Upper lobe of left lung (tissue), 6 donors: ENCODE data around the gene RXRB. TPM values are rescaled to one million over a fixed set of nuclear protein-coding genes. Genes with fewer than 3 reads are reported as not detected.

Experiments
- ATAC-seq, 2 donors: fragments of 200-7000 bp; cut with Tn5 transposase; one replicate each; pipeline ENCODE4 v1.9.1; 2022; ENCODE audit warnings: mild to moderate bottlenecking in 2 of 2, moderate library complexity in 2 of 2; ENCODE audit not compliant: low FRiP score in 2 of 2
- DNase-seq, 2 donors: peaks; one replicate each; pipeline ENCODE4 v3.0.0-alpha.2; 2019 to 2020
- H3K27ac ChIP-seq, 4 donors: fragments of 200-600 bp; sonication (generic); one replicate each; pipeline ENCODE4 v1.5.1; 2016 to 2019
- H3K27me3 ChIP-seq, 4 donors: fragments of 200-600 bp; sonication (generic); one replicate each; pipeline ENCODE4 v1.5.1; 2017 to 2019
- H3K36me3 ChIP-seq, 4 donors: fragments of 200-600 bp; sonication (generic); one replicate each; pipeline ENCODE4 v1.5.1; 2016 to 2019
- H3K4me1 ChIP-seq, 4 donors: fragments of 200-600 bp; sonication (generic); one replicate each; pipeline ENCODE4 v1.5.1; 2018 to 2019
- H3K4me3 ChIP-seq, 4 donors: fragments of 200-600 bp; sonication (generic); one replicate each; pipeline ENCODE4 v1.5.1; 2017 to 2019; ENCODE audit warnings: mild to moderate bottlenecking in 2 of 4, moderate library complexity in 1 of 4
- H3K9me3 ChIP-seq, 4 donors: fragments of 200-600 bp; sonication (generic); one replicate each; pipeline ENCODE4 v1.5.1; 2018 to 2019
- EP300 ChIP-seq, 4 donors: sonication (generic); formaldehyde crosslinking; IDR thresholded peaks; one replicate each; pipeline ENCODE4 v1.5.1; 2017; ENCODE audit warnings: antibody characterized with exemption in 4 of 4, control low read depth in 2 of 4
- POLR2A ChIP-seq, 4 donors: fragments of 450-650 bp; IDR thresholded peaks; one replicate each; pipeline ENCODE4 v1.5.1; 2016 to 2017; ENCODE audit warnings: antibody characterized with exemption in 4 of 4, mild to moderate bottlenecking in 2 of 4
- POLR2AphosphoS5 ChIP-seq, 2 donors: sonication (generic); formaldehyde crosslinking; IDR thresholded peaks; one replicate each; pipeline ENCODE4 v1.5.1; 2017; ENCODE audit warnings: antibody characterized with exemption in 2 of 2
- WGBS, 2 donors: methylation state at CpG; one replicate each; pipeline ENCODE4 v1.1.5; 2017 to 2018; 5-methylcytosine and 5-hydroxymethylcytosine counted together
- total RNA-seq, 6 donors: library from RNA; depleted of rRNA in 4 of 6; stranded (reverse); fragments of >200 nt in 4 of 6; gene quantifications; one replicate each; pipeline versions ENCODE4 v1.1.0 to v1.2.1, GENCODE V29; 2016 to 2021
- TF ChIP-seq, protein P1 (sequence below), 6 experiments: fragments of 450-650 bp in 4 of 6; fragments of 200-600 bp in 2 of 6; sonication (generic) in 2 of 6; IDR thresholded peaks; one replicate each; pipeline ENCODE4 v1.5.1; 2016 to 2019; ENCODE audit warnings: antibody characterized with exemption in 6 of 6
- donor health status: DM: no; HTN: no; CAD: no; lungs with moderate emphysema.
- donor health status: DM: no; HTN: yes; CAD: no; lungs with severe emphysema.

RXRB gene
- total RNA-seq, 6 donors from 2014 or later, result 19.3 to 67.1 (median 48.4) TPM

DNA sequence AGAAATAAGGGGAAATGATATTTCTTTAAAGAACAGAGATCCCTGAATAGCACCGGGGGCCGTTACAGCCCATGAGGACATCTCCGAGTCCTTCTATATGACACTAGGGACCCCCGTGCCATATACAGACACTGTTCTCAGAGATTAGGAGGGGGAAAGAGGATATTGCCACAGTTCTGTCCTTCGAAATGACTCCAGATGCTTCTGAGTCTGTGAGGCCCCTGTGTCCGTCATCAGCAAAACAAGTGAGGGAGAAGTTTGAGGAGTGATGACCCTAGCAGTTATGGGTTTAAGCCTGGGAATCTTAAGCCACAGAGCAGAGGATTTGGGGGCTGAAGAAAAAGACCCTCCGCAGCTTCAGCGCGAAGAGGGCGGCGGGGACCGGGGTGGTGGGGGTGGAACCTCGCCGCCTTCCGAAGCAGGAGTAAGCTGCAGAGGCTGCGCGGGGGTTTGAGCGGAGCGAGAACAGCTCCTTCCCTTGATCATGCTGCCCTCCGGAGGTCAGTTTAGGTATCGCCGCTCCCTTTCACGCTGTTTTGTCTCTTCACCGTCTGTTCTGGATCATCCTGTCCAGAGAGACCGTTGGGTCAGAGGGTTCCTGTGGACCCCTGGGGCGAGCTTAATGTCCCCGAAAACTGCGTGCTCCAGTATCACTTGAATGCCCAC lies 47.6 kb upstream of the RXRB start:
- peak overlapping the region; percentile 88 to 97 (median 93) for H3K27ac ChIP-seq
- H3K4me3 ChIP-seq, result peak overlapping the region; percentile 11 to 57 (median 46)
- peaks cover 0 to 3% (median 0%) of the 10 kb centered on the region in 4 donors for H3K36me3 ChIP-seq
- H3K9me3 ChIP-seq, result no peaks in the 10 kb centered on the region
- ATAC-seq (peak; percentile 93 to 94), DNase-seq (peak; percentile 86 to 89)
- 7 to 8% methylated on average over 21 to 28 of the region's 28 CpGs for WGBS, 2 donors
- no peaks in the 10 kb centered on the region for H3K27me3 ChIP-seq
- peaks cover 23 to 30% (median 25%) of the 10 kb centered on the region in 4 donors for H3K4me1 ChIP-seq
- TF ChIP-seq EP300 (IDR thresholded peaks at IDR 0.05) (no peak), POLR2A (IDR thresholded peaks at IDR 0.05) (no peak), POLR2AphosphoS5 (IDR thresholded peaks at IDR 0.05) (peak in 1 of 2 donors; percentile 19)
- TF ChIP-seq, protein P1, sequence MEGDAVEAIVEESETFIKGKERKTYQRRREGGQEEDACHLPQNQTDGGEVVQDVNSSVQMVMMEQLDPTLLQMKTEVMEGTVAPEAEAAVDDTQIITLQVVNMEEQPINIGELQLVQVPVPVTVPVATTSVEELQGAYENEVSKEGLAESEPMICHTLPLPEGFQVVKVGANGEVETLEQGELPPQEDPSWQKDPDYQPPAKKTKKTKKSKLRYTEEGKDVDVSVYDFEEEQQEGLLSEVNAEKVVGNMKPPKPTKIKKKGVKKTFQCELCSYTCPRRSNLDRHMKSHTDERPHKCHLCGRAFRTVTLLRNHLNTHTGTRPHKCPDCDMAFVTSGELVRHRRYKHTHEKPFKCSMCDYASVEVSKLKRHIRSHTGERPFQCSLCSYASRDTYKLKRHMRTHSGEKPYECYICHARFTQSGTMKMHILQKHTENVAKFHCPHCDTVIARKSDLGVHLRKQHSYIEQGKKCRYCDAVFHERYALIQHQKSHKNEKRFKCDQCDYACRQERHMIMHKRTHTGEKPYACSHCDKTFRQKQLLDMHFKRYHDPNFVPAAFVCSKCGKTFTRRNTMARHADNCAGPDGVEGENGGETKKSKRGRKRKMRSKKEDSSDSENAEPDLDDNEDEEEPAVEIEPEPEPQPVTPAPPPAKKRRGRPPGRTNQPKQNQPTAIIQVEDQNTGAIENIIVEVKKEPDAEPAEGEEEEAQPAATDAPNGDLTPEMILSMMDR (IDR thresholded peaks at IDR 0.05), result peak; percentile 93 to 97 (median 96)

GRCh38 chr6:33243476-33243875 lies 43.0 kb upstream of the RXRB start:
- Histone ChIP-seq H3K9me3 (no peaks in the 10 kb centered on the region), H3K36me3 (no peaks in the 10 kb centered on the region), H3K4me3 (no peak overlapping the region), H3K27me3 (no peaks in the 10 kb centered on the region), H3K27ac (no peak overlapping the region), H3K4me1 (peaks cover 7 to 8% (median 7%) of the 10 kb centered on the region in 4 donors)
- WGBS, 2 donors, result 45 to 54% methylated on average over 1 of the region's 1 CpG
- DNase-seq, result no peak
- TF ChIP-seq, protein P1 (IDR thresholded peaks at IDR 0.05), result no peak
- TF ChIP-seq EP300 (IDR thresholded peaks at IDR 0.05), result no peak
- ATAC-seq, result no peak

DNA sequence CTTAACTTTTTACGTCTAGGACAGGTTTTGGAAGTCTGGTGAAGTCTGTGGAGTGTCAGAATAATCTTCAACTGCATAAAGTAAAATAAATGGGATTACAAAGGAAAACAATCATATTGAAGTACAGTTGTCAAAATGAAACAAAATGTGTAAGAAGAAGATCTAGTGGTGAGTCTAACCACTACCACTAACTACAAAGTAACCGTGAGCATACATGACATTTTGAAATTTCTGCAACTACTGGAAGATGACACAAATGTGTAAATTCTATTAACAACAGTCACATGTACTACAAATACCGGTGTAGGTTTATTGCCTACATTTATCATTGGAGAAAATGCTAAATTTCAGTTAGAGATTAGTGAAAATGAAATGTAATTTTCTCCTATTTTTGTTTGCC lies 41.5 kb upstream of the RXRB start:
- H3K4me1 ChIP-seq, result no peaks in the 10 kb centered on the region
- no peaks in the 10 kb centered on the region for H3K36me3 ChIP-seq
- no peak for DNase-seq
- ATAC-seq, result no peak
- no peaks in the 10 kb centered on the region for H3K9me3 ChIP-seq
- 55 to 65% methylated on average over 3 of the region's 3 CpGs for WGBS, 2 donors
- TF ChIP-seq POLR2AphosphoS5 (IDR thresholded peaks at IDR 0.05), result no peak
- no peak for TF ChIP-seq EP300 (IDR thresholded peaks at IDR 0.05)
- no peak for TF ChIP-seq POLR2A (IDR thresholded peaks at IDR 0.05)
- TF ChIP-seq, protein P1 (IDR thresholded peaks at IDR 0.05), result no peak
- H3K27me3 ChIP-seq, result no peaks in the 10 kb centered on the region
- H3K4me3 ChIP-seq, result no peak overlapping the region
- H3K27ac ChIP-seq, result no peak overlapping the region

DNA sequence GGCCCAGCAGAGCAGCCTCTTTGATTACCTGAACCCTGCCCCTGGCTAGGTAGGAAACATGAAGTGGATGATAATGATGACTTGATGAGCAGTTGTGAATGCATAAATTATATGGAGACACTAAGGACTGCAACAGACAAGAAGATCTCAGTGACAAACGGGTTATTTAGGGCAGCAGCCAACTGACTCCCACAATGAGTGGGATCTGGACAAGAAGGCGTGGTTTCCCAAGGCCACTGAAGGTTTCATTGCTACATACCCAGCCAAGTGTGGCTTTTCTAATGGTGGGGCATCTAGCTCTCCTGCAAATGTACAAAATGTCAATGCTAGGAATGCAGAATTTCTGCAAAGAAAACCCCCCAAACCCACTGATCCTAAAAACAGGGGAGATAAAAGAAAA lies 37.3 kb upstream of the RXRB start:
- Histone ChIP-seq H3K4me3 (no peak overlapping the region), H3K4me1 (no peaks in the 10 kb centered on the region), H3K36me3 (no peaks in the 10 kb centered on the region), H3K9me3 (no peaks in the 10 kb centered on the region), H3K27me3 (no peaks in the 10 kb centered on the region), H3K27ac (no peak overlapping the region)
- TF ChIP-seq, protein P1 (IDR thresholded peaks at IDR 0.05), result no peak
- TF ChIP-seq POLR2A (IDR thresholded peaks at IDR 0.05) (no peak), POLR2AphosphoS5 (IDR thresholded peaks at IDR 0.05) (no peak), EP300 (IDR thresholded peaks at IDR 0.05) (no peak)
- no peak for ATAC-seq
- WGBS, 2 donors, result 81 to 93% methylated on average over 2 of the region's 2 CpGs
- no peak for DNase-seq

DNA sequence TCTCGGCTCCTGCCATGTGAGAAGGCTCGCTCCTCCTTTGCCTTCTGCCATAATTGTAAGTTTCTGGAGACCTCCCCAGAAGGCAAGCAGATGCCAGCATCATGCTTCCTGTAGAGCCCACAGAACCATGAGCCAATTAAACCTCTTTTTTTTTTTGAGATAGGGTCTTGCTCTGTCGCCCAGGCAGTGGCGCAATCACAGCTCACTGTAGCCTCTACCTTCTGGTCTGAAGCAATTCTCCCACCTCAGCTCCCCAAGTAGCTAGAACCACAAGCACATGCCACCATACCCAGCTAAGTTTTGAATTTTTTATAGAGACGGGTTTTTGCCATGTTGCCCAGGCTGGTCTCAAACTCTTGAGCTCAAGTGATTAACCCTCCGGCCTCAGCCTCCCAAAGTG lies 36.4 kb upstream of the RXRB start:
- TF ChIP-seq, protein P1 (IDR thresholded peaks at IDR 0.05), result no peak
- TF ChIP-seq EP300 (IDR thresholded peaks at IDR 0.05) (no peak), POLR2AphosphoS5 (IDR thresholded peaks at IDR 0.05) (no peak)
- H3K9me3 ChIP-seq, result no peaks in the 10 kb centered on the region
- no peaks in the 10 kb centered on the region for H3K4me1 ChIP-seq
- ATAC-seq (no peak), DNase-seq (no peak)
- no peak overlapping the region for H3K27ac ChIP-seq
- no peaks in the 10 kb centered on the region for H3K27me3 ChIP-seq
- H3K36me3 ChIP-seq, result no peaks in the 10 kb centered on the region
- no peak overlapping the region for H3K4me3 ChIP-seq
- WGBS, 2 donors, result 87 to 90% methylated on average over 6 of the region's 6 CpGs
